Central memory CD8-positive, alpha-beta T cell (primary cell): ENCODE data around the gene LOXHD1.

Experiments
- ATAC-seq: fragments of 150-1000 bp; cut with Tn5 transposase; replicated peaks from 2 replicates; pipeline ENCODE4 v1.10.0; 2022; ENCODE audit warnings: mild to moderate bottlenecking, moderate FRiP score, moderate number of reproducible peaks; ENCODE audit not compliant: poor library complexity, severe bottlenecking; ENCODE audit errors: extremely low read depth
- DNase-seq, 2 donors: peaks; one replicate each; pipeline ENCODE4 v3.0.0; 2021; ENCODE audit warnings: low spot score in 2 of 2
- H3K27ac Mint-ChIP-seq: one replicate; pipeline ENCODE4 v1.8.0; 2022; ENCODE audit warnings: low read depth, mild to moderate bottlenecking, moderate library complexity, mixed read lengths
- H3K27me3 Mint-ChIP-seq: one replicate; pipeline ENCODE4 v1.8.0; 2022; ENCODE audit warnings: mixed read lengths
- H3K36me3 Mint-ChIP-seq: one replicate; pipeline ENCODE4 v1.8.0; 2022; ENCODE audit warnings: mild to moderate bottlenecking, moderate library complexity, mixed read lengths; ENCODE audit not compliant: insufficient read depth
- H3K4me1 Mint-ChIP-seq: one replicate; pipeline ENCODE4 v1.8.0; 2022; ENCODE audit warnings: mixed read lengths
- H3K4me3 Mint-ChIP-seq: one replicate; pipeline ENCODE4 v1.8.0; 2022; ENCODE audit warnings: mild to moderate bottlenecking, moderate library complexity, mixed read lengths
- H3K9me3 Mint-ChIP-seq: one replicate; pipeline ENCODE4 v1.8.0; 2022; ENCODE audit warnings: mixed read lengths

Gene LOXHD1

GRCh38 chr18:46560671-46561045 is 96.4 kb downstream of the LOXHD1 start:
- H3K4me3 Mint-ChIP-seq: no peak overlapping the region
- H3K27me3 Mint-ChIP-seq: peaks cover 29% of the 10 kb centered on the region
- no peak overlapping the region for H3K27ac Mint-ChIP-seq
- H3K9me3 Mint-ChIP-seq: no peaks in the 10 kb centered on the region
- DNase-seq (no peak), ATAC-seq (no peak)
- H3K36me3 Mint-ChIP-seq: no peaks in the 10 kb centered on the region
- no peaks in the 10 kb centered on the region for H3K4me1 Mint-ChIP-seq

- Mint-ChIP-seq H3K4me1 (no peaks in the 10 kb centered on the region), H3K27ac (no peak overlapping the region), H3K4me3 (no peak overlapping the region), H3K27me3 (peaks cover 24% of the 10 kb centered on the region), H3K9me3 (no peaks in the 10 kb centered on the region), H3K36me3 (no peaks in the 10 kb centered on the region)
- no peak for DNase-seq
- no peak for ATAC-seq
These were observed 96.9 kb downstream of the LOXHD1 start for GRCh38 chr18:46559946-46560670.

- Mint-ChIP-seq H3K36me3 (no peaks in the 10 kb centered on the region), H3K4me3 (no peak overlapping the region), H3K27me3 (peaks cover 16% of the 10 kb centered on the region), H3K9me3 (no peaks in the 10 kb centered on the region), H3K4me1 (no peaks in the 10 kb centered on the region), H3K27ac (no peak overlapping the region)
- ATAC-seq: no peak
- DNase-seq: no peak
These were observed 97.7 kb downstream of the LOXHD1 start for GRCh38 chr18:46559296-46559695.

- no peak for ATAC-seq
These were observed 100.3 kb downstream of the LOXHD1 start for GRCh38 chr18:46556590-46557206.

GRCh38 chr18:46555724-46556123 is 101.3 kb downstream of the LOXHD1 start:
- peaks cover 2% of the 10 kb centered on the region for H3K36me3 Mint-ChIP-seq
- no peak overlapping the region for H3K4me3 Mint-ChIP-seq
- ATAC-seq (no peak), DNase-seq (no peak)
- H3K9me3 Mint-ChIP-seq: no peaks in the 10 kb centered on the region
- H3K27ac Mint-ChIP-seq: no peak overlapping the region
- no peaks in the 10 kb centered on the region for H3K27me3 Mint-ChIP-seq
- no peaks in the 10 kb centered on the region for H3K4me1 Mint-ChIP-seq

More at GRCh38 chr18:46556590-46557206, 100.3 kb downstream of the LOXHD1 start:
- H3K36me3 Mint-ChIP-seq: no peaks in the 10 kb centered on the region
- H3K4me3 Mint-ChIP-seq: no peak overlapping the region
- H3K4me1 Mint-ChIP-seq: no peaks in the 10 kb centered on the region
- peaks cover 4% of the 10 kb centered on the region for H3K27me3 Mint-ChIP-seq
- no peak for DNase-seq
- no peaks in the 10 kb centered on the region for H3K9me3 Mint-ChIP-seq
- H3K27ac Mint-ChIP-seq: no peak overlapping the region

- H3K36me3 Mint-ChIP-seq: peaks cover 2% of the 10 kb centered on the region
- no peaks in the 10 kb centered on the region for H3K4me1 Mint-ChIP-seq
- H3K4me3 Mint-ChIP-seq: no peak overlapping the region
- DNase-seq (no peak), ATAC-seq (no peak)
- no peak overlapping the region for H3K27ac Mint-ChIP-seq
- H3K9me3 Mint-ChIP-seq: no peaks in the 10 kb centered on the region
- no peaks in the 10 kb centered on the region for H3K27me3 Mint-ChIP-seq
These were observed 101.8 kb downstream of the LOXHD1 start for GRCh38 chr18:46555213-46555612.

GRCh38 chr18:46554406-46555080 is 102.5 kb downstream of the LOXHD1 start:
- no peak for DNase-seq
- H3K27me3 Mint-ChIP-seq: no peaks in the 10 kb centered on the region
- no peak overlapping the region for H3K27ac Mint-ChIP-seq
- no peak for ATAC-seq
- peaks cover 2% of the 10 kb centered on the region for H3K36me3 Mint-ChIP-seq
- no peaks in the 10 kb centered on the region for H3K4me1 Mint-ChIP-seq
- no peak overlapping the region for H3K4me3 Mint-ChIP-seq
- H3K9me3 Mint-ChIP-seq: no peaks in the 10 kb centered on the region

- no peak overlapping the region for H3K27ac Mint-ChIP-seq
- H3K36me3 Mint-ChIP-seq: peaks cover 4% of the 10 kb centered on the region
- H3K9me3 Mint-ChIP-seq: no peaks in the 10 kb centered on the region
- ATAC-seq (no peak), DNase-seq (no peak)
- no peak overlapping the region for H3K4me3 Mint-ChIP-seq
- H3K4me1 Mint-ChIP-seq: no peaks in the 10 kb centered on the region
- peaks cover 9% of the 10 kb centered on the region for H3K27me3 Mint-ChIP-seq
These were observed 106.4 kb downstream of the LOXHD1 start for GRCh38 chr18:46550609-46551008.

GRCh38 chr18:46547520-46547919 is 109.5 kb downstream of the LOXHD1 start:
- H3K4me1 Mint-ChIP-seq: no peaks in the 10 kb centered on the region
- H3K9me3 Mint-ChIP-seq: no peaks in the 10 kb centered on the region
- peaks cover 9% of the 10 kb centered on the region for H3K27me3 Mint-ChIP-seq
- no peak overlapping the region for H3K4me3 Mint-ChIP-seq
- peaks cover 4% of the 10 kb centered on the region for H3K36me3 Mint-ChIP-seq
- H3K27ac Mint-ChIP-seq: no peak overlapping the region
- DNase-seq: no peak
- ATAC-seq: no peak

- no peak overlapping the region for H3K27ac Mint-ChIP-seq
- no peak overlapping the region for H3K4me3 Mint-ChIP-seq
- ATAC-seq (no peak), DNase-seq (no peak)
- no peaks in the 10 kb centered on the region for H3K4me1 Mint-ChIP-seq
- peaks cover 4% of the 10 kb centered on the region for H3K36me3 Mint-ChIP-seq
- peaks cover 9% of the 10 kb centered on the region for H3K27me3 Mint-ChIP-seq
- H3K9me3 Mint-ChIP-seq: no peaks in the 10 kb centered on the region
These were observed 110.8 kb downstream of the LOXHD1 start for GRCh38 chr18:46546111-46546640.

GRCh38 chr18:46542545-46542944 is 114.5 kb downstream of the LOXHD1 start:
- no peak for ATAC-seq
- Mint-ChIP-seq H3K27me3 (peaks cover 6% of the 10 kb centered on the region), H3K27ac (no peak overlapping the region), H3K9me3 (no peaks in the 10 kb centered on the region), H3K36me3 (no peaks in the 10 kb centered on the region), H3K4me1 (no peaks in the 10 kb centered on the region), H3K4me3 (no peak overlapping the region)
- DNase-seq: no peak

- H3K27me3 Mint-ChIP-seq: no peaks in the 10 kb centered on the region
- H3K4me1 Mint-ChIP-seq: no peaks in the 10 kb centered on the region
- no peak overlapping the region for H3K27ac Mint-ChIP-seq
- H3K4me3 Mint-ChIP-seq: no peak overlapping the region
- H3K9me3 Mint-ChIP-seq: no peaks in the 10 kb centered on the region
- no peaks in the 10 kb centered on the region for H3K36me3 Mint-ChIP-seq
- ATAC-seq (no peak), DNase-seq (no peak)
These were observed 115.3 kb downstream of the LOXHD1 start for GRCh38 chr18:46541626-46542189.
